ENCODE measurements around the gene HYAL1. TPM values are rescaled to one million over a fixed set of nuclear protein-coding genes. Genes with fewer than 3 reads are reported as not detected.

HYAL1 gene
- polyA plus RNA-seq, 2 of the 4 experiments (the other 2 are of a cell fraction) = 0.62 to 1.1 TPM

- no peak for FAIRE-seq
- peak; percentile 92 for DNase-seq (ENCODE audit: low read depth in 1 of 2, low spot score in 1 of 2)
- ChIA-PET CTCF (interaction anchor here (1.2 to 5.3 kb wide), 6 partner anchors 39 to 264 kb away, joined by 3 to 32 read pairs (median 4); no protein-coding TSS in a partner anchor), POLR2A (interaction anchor here (0.6 to 1.6 kb wide), 5 partner anchors 8 to 218 kb away, joined by 3 to 13 read pairs (median 5); partner anchors contain the start of genes HEMK1, TMEM115 and TUSC2)
- Histone ChIP-seq H3K4me3 (peak within 1 kb of the TSS; percentile 76), H3K4me1 (peaks cover 28% of the 10 kb centered on the region; the same call in 2 of the 3 replicates), H3K9me3 (no peaks in the 10 kb centered on the region), H3K27ac (peak within 1 kb of the TSS; percentile 97 to 100), H3K4me2 (peak within 1 kb of the TSS; percentile 99)
- ATAC-seq = peak; percentile 86 to 91
- no peak for TF ChIP-seq PBX3 (IDR thresholded peaks at IDR 0.05)
- peak; percentile 77; the same call in 1 of the 2 replicates for TF ChIP-seq HOXB13 (CRISPR knock-in tag; IDR thresholded peaks at IDR 0.05; ENCODE audit: low read depth)
- TF ChIP-seq MAX (IDR thresholded peaks at IDR 0.05) = peak; percentile 96
- TF ChIP-seq GATA3 (IDR thresholded peaks at IDR 0.05; ENCODE audit: borderline replicate concordance) = no peak
- peak; percentile 64; the same call in 1 of the 2 replicates for TF ChIP-seq ATOH8 (CRISPR knock-in tag; IDR thresholded peaks at IDR 0.05; ENCODE audit: low read depth)
- no peak for TF ChIP-seq FOXS1 (CRISPR knock-in tag; IDR thresholded peaks at IDR 0.05)
- TF ChIP-seq KDM1A (IDR thresholded peaks at IDR 0.05; ENCODE audit: low read depth) = no peak
- TF ChIP-seq ZC3H11A (IDR thresholded peaks at IDR 0.05) = no peak
- TF ChIP-seq TP53 (CRISPR knock-in tag; IDR thresholded peaks at IDR 0.05) = no peak
- peak; percentile 44; the same call in 1 of the 2 replicates for TF ChIP-seq PHF8 (IDR thresholded peaks at IDR 0.05; ENCODE audit: borderline replicate concordance, low read depth)
- TF ChIP-seq E2F6 (IDR thresholded peaks at IDR 0.05; ENCODE audit: borderline replicate concordance, low read depth) = peak; percentile 97
- peak; percentile 31 to 80; a peak in 3 of 5 replicates for TF ChIP-seq JUN (IDR thresholded peaks at IDR 0.05)
- peak; percentile 68 for TF ChIP-seq POLR2A (IDR thresholded peaks at IDR 0.05; ENCODE audit: low read length)
- WGBS (ENCODE audit: missing lambda C conversion rate) = 1% methylated on average over 18 of the region's 64 CpGs
Measured at GRCh38 chr3:50350527-50351322, 47.4 kb upstream of the HYAL1 start, which contains the start of the genes CYB561D2 and NPRL2. Gene CYB561D2, plus strand, starts transcription at chr3:50350862. Its CDS starts 572 bp downstream, at chr3:50351434. Gene NPRL2, minus strand, starts transcription at chr3:50350775. Its CDS starts 123 bp downstream, at chr3:50350652.

GRCh38 chr3:50350213-50350526 lies 46.8 kb upstream of the HYAL1 start:
- peak overlapping the region; percentile 97 to 100 for H3K27ac ChIP-seq
- no peak for FAIRE-seq
- TF ChIP-seq MYC (IDR thresholded peaks at IDR 0.05; ENCODE audit: borderline replicate concordance, low read length) (no peak), TFCP2L1 (CRISPR knock-in tag; IDR thresholded peaks at IDR 0.05) (no peak), PHF8 (IDR thresholded peaks at IDR 0.05; ENCODE audit: borderline replicate concordance, low read depth) (no peak), NR3C1 (IDR thresholded peaks at IDR 0.05) (no peak), CBX2 (IDR thresholded peaks at IDR 0.05; ENCODE audit: borderline replicate concordance, low read depth) (no peak), ZC3H11A (IDR thresholded peaks at IDR 0.05) (no peak), FOSB (CRISPR knock-in tag; IDR thresholded peaks at IDR 0.05) (no peak), CHD4 (IDR thresholded peaks at IDR 0.05; ENCODE audit: borderline replicate concordance) (no peak), MAX (IDR thresholded peaks at IDR 0.05) (no peak), HMGXB4 (CRISPR knock-in tag; IDR thresholded peaks at IDR 0.05; ENCODE audit: borderline replicate concordance) (no peak), JUN (IDR thresholded peaks at IDR 0.05) (no peak), HOXB13 (CRISPR knock-in tag; IDR thresholded peaks at IDR 0.05; ENCODE audit: low read depth) (no peak), MAFK (IDR thresholded peaks at IDR 0.05; ENCODE audit: partially characterized antibody) (no peak)
- ChIA-PET POLR2A (interaction anchor here (0.7 to 1.6 kb wide), 4 partner anchors 9 to 219 kb away, joined by 3 to 13 read pairs (median 8); partner anchors contain the start of genes HEMK1, TMEM115 and TUSC2), CTCF (interaction anchor here (1.2 to 5.3 kb wide), 6 partner anchors 39 to 264 kb away, joined by 3 to 32 read pairs (median 4); no protein-coding TSS in a partner anchor)
- H3K4me1 ChIP-seq = peaks cover 28% of the 10 kb centered on the region; the same call in 2 of the 3 replicates
- no peak for ATAC-seq
- 20% methylated on average over 5 of the region's 7 CpGs for WGBS (ENCODE audit: missing lambda C conversion rate)
- H3K4me3 ChIP-seq = peak overlapping the region; percentile 76
- DNase-seq (ENCODE audit: low read depth in 1 of 2, low spot score in 1 of 2) = no peak
- H3K9me3 ChIP-seq = no peaks in the 10 kb centered on the region
- peak overlapping the region; percentile 99 for H3K4me2 ChIP-seq
